ENCODE data around the gene NRXN3.

DNA sequence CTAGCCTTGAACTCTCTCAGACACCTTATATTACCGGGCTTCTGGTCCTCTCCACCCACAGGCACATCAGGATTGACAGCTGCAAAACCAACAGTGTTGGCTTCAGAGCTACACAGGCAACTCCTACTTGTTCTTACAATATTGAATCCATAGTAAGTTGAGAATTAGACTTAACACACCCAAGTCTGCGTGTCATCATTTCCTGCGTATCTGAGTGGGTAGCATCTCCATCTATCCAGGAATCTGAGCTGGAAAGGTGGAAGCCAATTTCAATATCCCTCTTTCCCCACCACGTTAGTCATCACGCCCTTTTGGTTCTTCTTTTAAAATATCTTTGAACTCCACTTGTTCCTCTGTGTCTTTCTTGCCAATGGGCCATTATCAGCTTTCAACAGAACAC, 37.2 kb downstream of the NRXN3 start:
- no peak for TF ChIP-seq POLR2A (IDR thresholded peaks at IDR 0.05)
- TF ChIP-seq, protein P1, sequence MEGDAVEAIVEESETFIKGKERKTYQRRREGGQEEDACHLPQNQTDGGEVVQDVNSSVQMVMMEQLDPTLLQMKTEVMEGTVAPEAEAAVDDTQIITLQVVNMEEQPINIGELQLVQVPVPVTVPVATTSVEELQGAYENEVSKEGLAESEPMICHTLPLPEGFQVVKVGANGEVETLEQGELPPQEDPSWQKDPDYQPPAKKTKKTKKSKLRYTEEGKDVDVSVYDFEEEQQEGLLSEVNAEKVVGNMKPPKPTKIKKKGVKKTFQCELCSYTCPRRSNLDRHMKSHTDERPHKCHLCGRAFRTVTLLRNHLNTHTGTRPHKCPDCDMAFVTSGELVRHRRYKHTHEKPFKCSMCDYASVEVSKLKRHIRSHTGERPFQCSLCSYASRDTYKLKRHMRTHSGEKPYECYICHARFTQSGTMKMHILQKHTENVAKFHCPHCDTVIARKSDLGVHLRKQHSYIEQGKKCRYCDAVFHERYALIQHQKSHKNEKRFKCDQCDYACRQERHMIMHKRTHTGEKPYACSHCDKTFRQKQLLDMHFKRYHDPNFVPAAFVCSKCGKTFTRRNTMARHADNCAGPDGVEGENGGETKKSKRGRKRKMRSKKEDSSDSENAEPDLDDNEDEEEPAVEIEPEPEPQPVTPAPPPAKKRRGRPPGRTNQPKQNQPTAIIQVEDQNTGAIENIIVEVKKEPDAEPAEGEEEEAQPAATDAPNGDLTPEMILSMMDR (IDR thresholded peaks at IDR 0.05), result no peak
